T-helper 17 cell (primary cell): ENCODE results near the gene TRABD2B. TPM values are rescaled to one million over a fixed set of nuclear protein-coding genes. Genes with fewer than 3 reads are reported as not detected.

Experiments used
- ATAC-seq: fragments of 150-1000 bp; cut with Tn5 transposase; 2 replicates; pipeline ENCODE4 v1.10.0; 2021; ENCODE audit warnings: mild to moderate bottlenecking, moderate library complexity
- DNase-seq, 3 donors: peaks; one replicate each; pipeline versions ENCODE4 v3.0.0 to v3.0.0-alpha.2; 2020 to 2021
- H3K9me3 ChIP-seq: one replicate; pipeline ENCODE4 v1.7.0; 2013; ENCODE audit warnings: low read length, mild to moderate bottlenecking; ENCODE audit not compliant: control insufficient read depth, poor library complexity, severe bottlenecking
- H3K27ac Mint-ChIP-seq: one replicate; pipeline ENCODE4 v1.8.0; 2022; ENCODE audit warnings: mild to moderate bottlenecking, moderate library complexity, mixed read lengths
- H3K27me3 Mint-ChIP-seq: one replicate; pipeline ENCODE4 v1.8.0; 2022; ENCODE audit warnings: mixed read lengths
- H3K36me3 Mint-ChIP-seq: one replicate; pipeline ENCODE4 v1.8.0; 2022; ENCODE audit warnings: low read depth, mixed read lengths
- H3K4me1 Mint-ChIP-seq: one replicate; pipeline ENCODE4 v1.8.0; 2022; ENCODE audit warnings: mild to moderate bottlenecking, mixed read lengths
- H3K4me3 Mint-ChIP-seq: one replicate; pipeline ENCODE4 v1.8.0; 2022; ENCODE audit warnings: mild to moderate bottlenecking, moderate library complexity, mixed read lengths
- total RNA-seq, 4 donors: library from RNA in 2 of 4; stranded (reverse) in 2 of 4; gene quantifications; one replicate each; pipeline ENCODE4 v1.2.3 and lab custom pipeline; 2022 to 2026

TRABD2B gene
- total RNA-seq, 2 donors from 2014 or later = not detected

DNA sequence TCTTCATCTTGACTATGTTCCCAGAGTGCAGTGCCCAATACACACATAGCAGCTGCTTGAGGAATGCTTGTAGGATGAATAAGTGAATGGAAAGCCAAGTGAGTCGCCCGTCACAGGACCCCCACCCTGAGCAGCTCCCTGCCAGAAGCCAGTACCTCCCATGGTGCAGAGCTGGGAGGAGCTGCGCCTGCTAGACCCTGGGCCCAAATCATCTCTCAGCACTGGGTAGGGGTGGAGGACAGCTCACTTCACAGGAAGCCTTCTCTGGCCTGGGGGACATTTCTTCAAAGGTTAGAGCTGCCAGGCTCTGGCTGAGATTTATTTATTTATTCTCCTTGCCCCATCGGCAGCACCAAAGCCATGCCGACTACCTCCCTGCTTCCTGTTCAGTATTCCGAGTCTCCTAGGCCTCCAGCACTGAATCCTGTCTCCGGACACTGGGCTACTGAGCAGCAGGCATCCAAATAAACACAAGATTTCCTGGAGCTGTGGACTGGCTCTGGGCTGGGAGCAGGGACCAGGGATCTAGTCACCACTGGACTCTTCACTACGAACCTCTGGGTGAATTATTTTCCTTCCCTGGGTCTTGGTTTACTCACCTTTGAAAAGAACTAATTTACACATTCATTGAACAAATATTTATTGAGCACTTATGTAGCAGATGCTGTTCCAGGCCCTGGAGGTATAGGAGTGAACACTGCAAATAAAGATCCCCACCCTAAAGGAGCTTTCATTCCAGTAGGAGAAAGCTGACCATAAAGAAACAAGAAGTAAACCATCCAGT lies 187.7 kb downstream of the TRABD2B start:
- H3K27me3 Mint-ChIP-seq = peaks cover 41% of the 10 kb centered on the region
- H3K27ac Mint-ChIP-seq = no peak overlapping the region

DNA sequence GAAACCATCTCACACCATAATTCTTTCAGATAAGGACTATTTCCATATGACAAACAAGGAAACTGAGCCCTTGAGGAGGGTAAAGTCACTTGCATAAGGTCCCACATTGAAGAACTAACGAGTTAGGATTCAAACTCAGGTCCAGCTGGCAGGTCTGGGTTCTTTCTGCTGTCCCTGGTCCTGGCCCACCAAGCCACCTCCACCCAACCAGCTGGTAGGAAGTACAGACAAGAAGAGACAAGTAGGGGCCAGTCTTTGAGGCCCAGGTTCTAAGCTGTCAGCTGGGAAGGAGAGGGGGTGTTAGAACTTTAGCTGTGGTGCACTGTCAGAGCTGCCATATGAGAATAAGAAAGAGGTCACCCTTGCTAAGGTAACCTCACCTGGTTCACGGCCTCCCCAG lies 188.6 kb downstream of the TRABD2B start:
- H3K27me3 Mint-ChIP-seq = peaks cover 32% of the 10 kb centered on the region
- no peak for ATAC-seq
- no peaks in the 10 kb centered on the region for H3K9me3 ChIP-seq
- no peak overlapping the region for H3K27ac Mint-ChIP-seq
- H3K4me3 Mint-ChIP-seq = no peak overlapping the region
- DNase-seq = no peak
- H3K36me3 Mint-ChIP-seq = no peaks in the 10 kb centered on the region
- peaks cover 2% of the 10 kb centered on the region for H3K4me1 Mint-ChIP-seq

More for the DNA sequence above, 187.7 kb downstream of the TRABD2B start:
- no peak overlapping the region for H3K4me3 Mint-ChIP-seq
- ATAC-seq (no peak), DNase-seq (no peak)
- no peaks in the 10 kb centered on the region for H3K36me3 Mint-ChIP-seq
- peaks cover 2% of the 10 kb centered on the region for H3K4me1 Mint-ChIP-seq
- H3K9me3 ChIP-seq = no peaks in the 10 kb centered on the region

DNA sequence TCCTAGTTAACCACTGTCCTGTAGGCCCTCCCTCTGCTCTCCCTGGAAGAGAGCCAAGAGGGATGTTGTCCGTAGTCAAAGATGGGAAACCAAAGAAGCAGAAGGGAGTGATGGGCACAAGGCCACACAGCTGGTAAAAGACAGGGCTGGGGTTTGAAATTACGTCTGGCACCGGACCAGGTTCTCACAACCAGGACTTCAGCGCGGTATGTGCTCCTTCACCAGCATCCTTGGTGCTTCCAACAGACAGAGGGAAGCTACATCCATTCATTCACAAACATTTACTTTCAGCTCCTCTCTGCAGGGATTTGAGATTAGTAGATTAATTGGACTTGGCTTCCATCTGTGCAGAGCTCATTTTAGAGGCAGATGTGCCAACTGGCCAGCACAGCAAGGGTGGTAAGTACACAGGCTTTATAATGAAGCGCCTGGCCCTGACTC lies 191.2 kb downstream of the TRABD2B start:
- H3K4me1 Mint-ChIP-seq = peaks cover 6% of the 10 kb centered on the region

DNA sequence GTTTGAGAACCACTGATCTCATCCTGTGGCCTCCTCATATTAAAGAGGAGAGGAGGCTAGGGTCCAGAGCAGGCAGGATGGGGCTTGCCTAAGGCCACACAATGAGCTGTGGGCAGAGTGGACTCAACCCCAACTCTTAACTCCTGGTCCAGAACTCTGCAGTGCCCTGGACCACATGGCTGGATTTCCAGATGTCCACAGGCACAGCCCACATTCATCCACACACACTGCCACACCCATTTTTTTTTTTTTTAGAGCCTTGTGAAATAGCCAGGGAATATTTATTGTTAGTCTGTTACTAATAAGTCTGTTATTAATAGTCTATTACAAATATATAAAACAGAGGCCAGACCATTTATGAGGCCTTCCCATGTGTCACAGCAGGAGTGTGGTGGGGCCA lies 192.2 kb downstream of the TRABD2B start:
- Mint-ChIP-seq H3K27me3 (no peaks in the 10 kb centered on the region), H3K4me3 (no peak overlapping the region), H3K36me3 (no peaks in the 10 kb centered on the region), H3K4me1 (peaks cover 4% of the 10 kb centered on the region), H3K27ac (no peak overlapping the region)
- no peak for ATAC-seq
- H3K9me3 ChIP-seq = no peaks in the 10 kb centered on the region
- no peak for DNase-seq

More for the DNA sequence above, 191.2 kb downstream of the TRABD2B start:
- ATAC-seq (no peak), DNase-seq (no peak)
- Mint-ChIP-seq H3K27me3 (peaks cover 7% of the 10 kb centered on the region), H3K27ac (no peak overlapping the region), H3K36me3 (no peaks in the 10 kb centered on the region), H3K4me3 (no peak overlapping the region)
- no peaks in the 10 kb centered on the region for H3K9me3 ChIP-seq

DNA sequence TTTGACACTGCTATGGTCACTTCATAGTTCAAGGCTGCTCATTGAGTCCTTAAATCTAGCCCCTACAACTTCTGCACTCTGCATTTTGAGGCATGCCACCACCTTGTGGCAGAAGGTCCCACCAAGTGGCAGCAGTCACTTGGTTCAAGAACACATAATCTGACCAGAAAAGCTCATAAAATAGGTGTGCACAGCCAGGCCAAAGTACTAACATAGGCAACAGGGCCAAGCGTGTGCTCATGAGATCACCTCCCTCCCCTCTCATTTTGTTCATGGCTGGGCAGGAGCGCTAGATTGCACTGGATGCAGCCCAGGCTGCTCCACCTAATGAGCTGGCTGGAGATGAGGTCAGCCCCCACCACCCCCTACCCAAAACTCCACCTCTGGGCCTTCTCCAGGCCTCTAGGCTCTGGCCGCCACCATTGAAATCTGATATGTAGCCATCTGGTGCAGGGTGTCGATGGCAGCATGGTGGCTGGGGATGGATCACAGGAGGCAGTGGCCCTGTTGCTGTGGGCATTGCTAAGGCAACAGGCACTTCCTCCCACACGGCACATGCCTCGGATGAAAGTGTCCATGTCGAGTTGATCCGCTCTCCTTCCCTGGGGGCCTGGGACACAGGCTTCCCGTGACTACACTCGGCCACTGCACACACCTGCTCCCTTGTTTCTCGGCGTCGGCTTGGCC lies 193.2 kb downstream of the TRABD2B start:
- no peak overlapping the region for H3K27ac Mint-ChIP-seq
- H3K27me3 Mint-ChIP-seq = no peaks in the 10 kb centered on the region
- no peaks in the 10 kb centered on the region for H3K9me3 ChIP-seq
- no peak overlapping the region for H3K4me3 Mint-ChIP-seq
- no peak for DNase-seq
- H3K36me3 Mint-ChIP-seq = no peaks in the 10 kb centered on the region
- no peak for ATAC-seq
- H3K4me1 Mint-ChIP-seq = peaks cover 4% of the 10 kb centered on the region

DNA sequence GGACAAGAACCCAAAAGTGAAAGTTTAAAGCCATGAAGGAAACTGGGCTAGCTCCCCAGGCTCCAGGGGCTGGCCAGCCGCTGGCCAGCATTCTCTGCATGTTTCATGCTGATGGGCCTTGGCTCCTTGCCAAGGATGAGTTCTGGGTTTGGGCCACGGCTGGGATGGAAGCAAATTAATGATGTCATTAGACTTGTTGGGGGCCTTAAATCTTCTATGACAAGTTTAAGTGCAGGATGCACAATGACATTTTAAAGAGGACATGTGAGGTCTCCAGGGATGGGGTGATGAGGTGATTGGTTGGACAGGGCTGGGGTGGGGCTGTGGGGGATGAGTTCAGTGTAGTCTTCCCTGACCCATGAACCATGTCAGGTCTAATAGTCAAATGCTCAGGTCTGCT lies 199.6 kb downstream of the TRABD2B start:
- Mint-ChIP-seq H3K4me3 (no peak overlapping the region), H3K27ac (no peak overlapping the region), H3K27me3 (peaks cover 15% of the 10 kb centered on the region), H3K36me3 (no peaks in the 10 kb centered on the region), H3K4me1 (peaks cover 1% of the 10 kb centered on the region)
- ATAC-seq (no peak), DNase-seq (no peak)
- no peaks in the 10 kb centered on the region for H3K9me3 ChIP-seq

DNA sequence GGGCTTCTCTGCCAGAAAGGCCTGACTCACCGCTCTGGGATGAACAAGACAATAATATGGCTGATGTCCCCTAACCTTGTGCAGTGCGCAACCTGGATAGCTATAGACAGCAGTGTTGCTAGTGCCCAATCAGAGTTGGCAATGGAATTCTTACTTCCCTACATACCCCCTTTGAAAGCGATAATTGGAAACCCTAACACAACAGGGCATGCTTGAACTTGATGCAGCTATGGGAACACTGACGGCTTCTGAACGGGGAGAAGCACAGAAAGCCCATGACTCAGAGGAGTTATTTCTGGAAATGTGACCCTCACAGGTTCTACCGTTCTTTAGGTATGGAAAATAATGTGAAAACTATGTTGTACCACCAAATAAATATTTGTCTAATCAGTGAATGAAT lies 200.6 kb downstream of the TRABD2B start:
- no peak for ATAC-seq
- Mint-ChIP-seq H3K36me3 (no peaks in the 10 kb centered on the region), H3K27me3 (peaks cover 23% of the 10 kb centered on the region)

DNA sequence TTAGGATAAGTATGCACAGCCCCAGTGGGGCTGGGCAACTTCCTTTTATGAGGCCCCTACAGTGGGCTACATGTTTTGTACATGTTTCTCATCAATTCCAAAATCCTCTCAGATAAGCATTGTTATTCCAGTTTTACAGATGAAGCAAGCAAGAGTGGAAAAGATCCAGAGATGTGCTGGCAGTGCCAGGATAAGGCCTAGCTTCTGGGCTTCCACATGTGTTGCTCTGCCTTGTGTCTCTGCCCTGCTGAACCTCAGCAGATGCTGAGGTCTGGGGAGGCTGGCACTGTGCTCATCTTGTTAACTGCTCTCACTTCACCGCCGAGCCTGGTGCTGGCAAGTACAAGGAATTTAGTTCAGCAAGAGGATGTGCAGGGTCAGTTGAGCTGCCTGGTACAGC lies 202.1 kb downstream of the TRABD2B start:
- no peak for ATAC-seq

More for the DNA sequence above, 200.6 kb downstream of the TRABD2B start:
- no peaks in the 10 kb centered on the region for H3K9me3 ChIP-seq
- Mint-ChIP-seq H3K4me3 (no peak overlapping the region), H3K27ac (no peak overlapping the region), H3K4me1 (peaks cover 3% of the 10 kb centered on the region)
- DNase-seq = no peak

DNA sequence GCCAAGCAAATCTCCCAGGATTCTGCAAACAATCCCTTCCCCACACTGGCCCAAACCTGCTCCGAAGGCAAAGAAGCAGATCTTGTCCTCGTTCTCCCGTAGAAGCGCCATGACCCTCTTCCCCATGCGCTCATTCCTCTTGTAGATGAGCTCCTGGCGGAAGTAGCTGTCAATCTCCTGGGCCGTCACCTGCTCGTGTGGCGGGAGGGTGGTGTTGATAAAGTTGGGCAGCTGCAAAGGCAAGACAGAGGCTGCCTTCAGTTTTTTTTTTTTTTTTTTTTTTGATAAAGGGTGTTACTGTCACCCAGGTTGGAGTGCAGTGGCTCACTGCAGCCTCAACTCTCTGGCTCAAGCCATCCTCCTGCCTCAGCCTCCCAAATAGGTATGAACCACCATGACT lies 202.7 kb downstream of the TRABD2B start:
- H3K4me3 Mint-ChIP-seq = no peak overlapping the region
- no peak for ATAC-seq
- H3K36me3 Mint-ChIP-seq = no peaks in the 10 kb centered on the region
- H3K27ac Mint-ChIP-seq = no peak overlapping the region
- peaks cover 5% of the 10 kb centered on the region for H3K4me1 Mint-ChIP-seq
- H3K9me3 ChIP-seq = no peaks in the 10 kb centered on the region
- H3K27me3 Mint-ChIP-seq = peaks cover 29% of the 10 kb centered on the region
- no peak for DNase-seq

More for the DNA sequence above, 202.1 kb downstream of the TRABD2B start:
- Mint-ChIP-seq H3K36me3 (no peaks in the 10 kb centered on the region), H3K27me3 (peaks cover 24% of the 10 kb centered on the region), H3K4me1 (peaks cover 3% of the 10 kb centered on the region), H3K4me3 (no peak overlapping the region), H3K27ac (no peak overlapping the region)
- DNase-seq = no peak
- no peaks in the 10 kb centered on the region for H3K9me3 ChIP-seq

DNA sequence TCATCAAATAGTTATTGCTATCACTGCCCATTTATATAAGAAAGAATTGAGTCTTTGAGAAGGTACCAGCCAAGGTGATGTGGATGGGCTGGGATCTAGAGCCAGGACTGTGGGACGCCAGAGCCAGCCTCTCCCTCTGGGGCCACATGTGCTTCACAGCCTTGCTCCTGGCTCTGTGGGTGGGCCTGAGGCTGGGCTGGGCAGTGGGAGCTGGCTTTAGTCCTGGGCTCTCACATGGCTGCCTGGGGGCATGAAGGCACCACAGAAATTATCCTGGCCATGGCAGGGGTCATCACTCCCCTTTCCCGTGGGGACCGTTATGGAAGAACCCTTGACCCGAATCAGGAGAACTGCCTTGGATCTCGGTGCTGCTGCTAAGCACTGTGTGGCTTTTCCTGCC lies 203.1 kb downstream of the TRABD2B start:
- Mint-ChIP-seq H3K27me3 (peaks cover 33% of the 10 kb centered on the region), H3K27ac (no peak overlapping the region), H3K4me3 (no peak overlapping the region), H3K36me3 (no peaks in the 10 kb centered on the region), H3K4me1 (peaks cover 5% of the 10 kb centered on the region)
- ATAC-seq = no peak
- H3K9me3 ChIP-seq = no peaks in the 10 kb centered on the region
- DNase-seq = no peak

DNA sequence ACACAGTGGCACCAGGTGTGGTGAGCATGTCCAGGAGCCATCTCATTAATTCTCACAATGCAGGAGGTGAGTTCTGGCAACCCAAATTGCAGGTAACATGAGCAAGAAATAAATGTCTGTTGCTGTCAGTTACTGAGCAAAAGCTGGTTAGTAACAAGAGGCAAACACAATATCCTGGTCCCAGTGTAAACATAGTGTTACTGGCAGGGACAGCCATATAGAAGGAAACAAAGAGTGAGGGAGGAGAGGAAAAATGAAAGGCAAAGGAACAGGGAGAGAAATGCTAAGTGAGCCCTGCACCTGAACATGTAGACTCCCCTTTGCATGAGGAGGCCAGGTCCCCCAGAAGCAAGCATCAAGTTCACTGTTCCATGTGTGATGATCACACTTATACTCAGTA lies 203.6 kb downstream of the TRABD2B start:
- ATAC-seq = no peak
- Mint-ChIP-seq H3K27me3 (peaks cover 30% of the 10 kb centered on the region), H3K27ac (no peak overlapping the region), H3K4me3 (no peak overlapping the region), H3K4me1 (peaks cover 5% of the 10 kb centered on the region), H3K36me3 (no peaks in the 10 kb centered on the region)
- no peak for DNase-seq
- no peaks in the 10 kb centered on the region for H3K9me3 ChIP-seq

DNA sequence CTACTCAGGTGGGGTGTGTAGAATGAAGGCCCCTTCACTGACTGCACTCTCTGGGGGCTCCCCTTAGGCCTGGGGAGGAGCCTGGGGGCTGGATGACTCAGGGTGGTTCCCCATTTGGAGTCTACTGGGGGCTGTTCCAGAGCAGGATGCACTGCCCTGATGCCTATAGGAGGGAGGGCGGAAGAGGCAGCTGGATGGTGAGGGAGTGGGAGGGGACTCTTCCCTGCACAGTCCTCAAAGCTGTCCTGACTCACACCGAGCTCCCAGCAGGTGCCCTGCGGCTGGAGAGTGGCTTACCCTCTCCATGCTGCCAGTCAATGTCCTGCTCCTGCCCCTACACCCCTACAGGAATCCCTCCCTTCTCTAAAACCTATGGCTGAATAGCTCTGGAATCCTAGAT lies 204.4 kb downstream of the TRABD2B start:
- H3K4me3 Mint-ChIP-seq = no peak overlapping the region
- no peaks in the 10 kb centered on the region for H3K9me3 ChIP-seq
- ATAC-seq (no peak), DNase-seq (no peak)
- H3K4me1 Mint-ChIP-seq = peaks cover 5% of the 10 kb centered on the region
- H3K27me3 Mint-ChIP-seq = peaks cover 33% of the 10 kb centered on the region
- no peak overlapping the region for H3K27ac Mint-ChIP-seq
- H3K36me3 Mint-ChIP-seq = no peaks in the 10 kb centered on the region

DNA sequence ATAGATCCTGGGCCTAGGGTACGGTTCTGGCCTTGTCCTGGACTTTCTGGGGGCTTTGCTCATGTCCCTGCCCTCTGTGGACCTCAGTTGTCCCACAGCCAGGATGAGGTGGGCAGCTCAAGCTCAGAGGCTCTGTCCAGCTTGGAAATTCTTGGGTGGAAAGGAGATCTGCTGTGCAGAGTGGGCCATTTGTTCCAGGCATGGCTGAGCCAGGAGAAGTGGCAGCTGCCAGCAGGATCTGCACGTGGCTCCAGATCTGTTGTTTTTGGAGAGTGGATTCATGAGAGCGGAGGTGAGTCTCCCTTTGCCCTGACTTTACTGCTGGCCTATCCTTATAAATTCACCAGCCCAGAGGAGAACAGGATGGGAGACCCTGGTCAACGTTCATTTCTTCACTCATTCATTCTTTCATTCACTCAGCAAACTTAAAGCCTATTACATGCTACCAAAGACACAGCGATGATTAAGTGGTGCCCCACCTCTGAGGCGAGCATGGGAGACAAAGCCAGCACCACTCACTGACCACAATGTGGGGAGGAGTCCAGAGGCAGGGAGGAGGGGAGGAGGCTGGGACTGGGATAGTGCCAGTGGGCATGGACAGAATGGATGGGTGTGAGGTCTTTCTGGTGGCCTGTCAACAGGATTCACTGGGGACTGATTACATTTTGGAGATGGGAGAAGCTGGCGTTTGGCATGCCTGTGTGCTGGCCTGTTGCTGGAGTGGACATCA lies 205.1 kb downstream of the TRABD2B start:
- no peak overlapping the region for H3K4me3 Mint-ChIP-seq
- no peaks in the 10 kb centered on the region for H3K9me3 ChIP-seq
- H3K27ac Mint-ChIP-seq = no peak overlapping the region
- no peaks in the 10 kb centered on the region for H3K36me3 Mint-ChIP-seq
- H3K27me3 Mint-ChIP-seq = peaks cover 33% of the 10 kb centered on the region
- no peak for ATAC-seq
- peaks cover 5% of the 10 kb centered on the region for H3K4me1 Mint-ChIP-seq
- DNase-seq = no peak
